ENCODE data around the gene DNAJC1.

DNA sequence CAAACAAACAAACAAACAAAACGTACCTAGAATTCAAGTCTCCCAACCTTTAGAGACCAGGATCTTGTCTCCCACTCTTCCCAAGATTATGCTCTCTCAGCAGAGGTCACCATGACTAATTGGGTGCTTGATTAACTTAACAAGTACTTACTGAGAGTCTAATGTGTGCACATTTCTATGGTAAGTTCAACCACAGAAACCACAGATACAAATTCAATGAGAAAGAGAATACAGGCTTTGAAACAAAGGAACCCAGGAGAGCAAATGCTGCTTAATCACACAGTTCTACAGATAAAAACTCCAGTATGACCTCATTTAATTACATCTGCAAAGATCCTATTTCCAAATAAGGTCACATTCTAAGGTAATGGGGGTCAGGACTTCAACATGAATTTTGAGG lies 142.8 kb downstream of the DNAJC1 start:
- no peak for TF ChIP-seq EZH2 (IDR thresholded peaks at IDR 0.05)
- TF ChIP-seq POLR2AphosphoS5 (IDR thresholded peaks at IDR 0.05; ENCODE audit: borderline replicate concordance, low read depth, low read length): no peak
